Stimulated activated naive CD8-positive, alpha-beta T cell treated with anti-CD3 and anti-CD28 coated beads, Interleukin-15, amount 100 ng/mL, for 72 hours (primary cell): ENCODE measurements around the gene SMURF2.
A peak's percentile ranks its signal among the peaks of the same experiment; 100 is the strongest.

ENCODE experiments used
- ATAC-seq: fragments of 150-1000 bp; cut with Tn5 transposase; 2 replicates; pipeline ENCODE4 v1.10.0; 2021; ENCODE audit warnings: mild to moderate bottlenecking, moderate library complexity
- DNase-seq, 2 donors: peaks; one replicate each; pipeline ENCODE4 v3.0.0; 2021 to 2022
- H3K27ac Mint-ChIP-seq, 2 donors: one replicate each; pipeline ENCODE4 v1.8.0; 2022; ENCODE audit warnings: mild to moderate bottlenecking in 2 of 2, mixed read lengths in 2 of 2, moderate library complexity in 2 of 2
- H3K27me3 Mint-ChIP-seq: one replicate; pipeline ENCODE4 v1.8.0; 2022; ENCODE audit warnings: mixed read lengths
- H3K4me1 Mint-ChIP-seq: one replicate; pipeline ENCODE4 v1.8.0; 2022; ENCODE audit warnings: mild to moderate bottlenecking, mixed read lengths
- H3K4me3 Mint-ChIP-seq, 2 donors: one replicate each; pipeline ENCODE4 v1.8.0; 2022; ENCODE audit warnings: mild to moderate bottlenecking in 2 of 2, mixed read lengths in 2 of 2, moderate library complexity in 1 of 2
- H3K9me3 Mint-ChIP-seq, 2 donors: one replicate each; pipeline ENCODE4 v1.8.0; 2022; ENCODE audit warnings: mixed read lengths in 2 of 2

Gene SMURF2

DNA sequence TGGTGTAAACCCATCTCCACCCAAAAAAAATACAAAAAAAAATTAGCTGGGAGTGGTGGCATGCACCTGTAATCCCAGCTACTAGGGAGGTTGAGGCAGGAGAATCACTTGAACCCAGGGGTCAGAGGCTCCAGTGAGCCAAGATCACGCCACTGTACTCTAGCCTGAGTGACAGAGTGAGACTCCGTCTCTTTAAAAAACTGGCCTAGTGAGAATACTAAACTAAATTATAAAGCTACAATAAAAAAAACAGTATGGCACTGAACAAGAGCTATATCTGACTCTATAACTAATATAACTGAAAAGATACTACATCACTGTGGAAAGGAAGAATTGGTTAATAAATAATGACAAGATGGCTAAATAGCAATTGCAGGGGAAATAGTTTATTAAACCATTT is 6.4 kb downstream of the SMURF2 start:
- DNase-seq = no peak
- no peaks in the 10 kb centered on the region for H3K27me3 Mint-ChIP-seq
- peaks cover 0 to 4% of the 10 kb centered on the region in 2 donors for H3K9me3 Mint-ChIP-seq
- ATAC-seq = no peak
- no peak overlapping the region for H3K4me3 Mint-ChIP-seq
- H3K27ac Mint-ChIP-seq = no peak overlapping the region
- H3K4me1 Mint-ChIP-seq = peaks cover 64% of the 10 kb centered on the region

DNA sequence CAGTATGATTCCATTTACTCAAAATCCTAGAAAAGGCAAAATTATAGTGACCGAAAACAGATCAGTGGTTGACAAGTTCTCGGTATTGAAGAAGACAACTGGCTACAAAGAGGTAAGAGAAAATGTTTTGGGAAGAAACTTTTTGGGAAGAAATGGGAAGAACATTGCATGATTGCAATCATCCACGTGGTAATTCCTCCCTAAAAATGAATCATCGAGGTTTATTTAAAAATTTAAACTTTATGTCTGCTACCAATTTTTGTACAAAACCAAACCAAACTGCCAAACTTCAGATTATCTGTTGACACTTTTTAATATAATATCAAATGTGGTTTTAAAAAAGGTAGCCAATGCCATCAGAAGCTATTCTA is 8.1 kb downstream of the SMURF2 start:
- no peak for DNase-seq
- H3K9me3 Mint-ChIP-seq = peaks cover 0 to 4% of the 10 kb centered on the region in 2 donors
- peaks cover 58% of the 10 kb centered on the region for H3K4me1 Mint-ChIP-seq
- peak overlapping the region in 1 of 2 donors; percentile 91 for H3K27ac Mint-ChIP-seq
- H3K27me3 Mint-ChIP-seq = no peaks in the 10 kb centered on the region
- H3K4me3 Mint-ChIP-seq = peak overlapping the region in 1 of 2 donors; percentile 6
- no peak for ATAC-seq

DNA sequence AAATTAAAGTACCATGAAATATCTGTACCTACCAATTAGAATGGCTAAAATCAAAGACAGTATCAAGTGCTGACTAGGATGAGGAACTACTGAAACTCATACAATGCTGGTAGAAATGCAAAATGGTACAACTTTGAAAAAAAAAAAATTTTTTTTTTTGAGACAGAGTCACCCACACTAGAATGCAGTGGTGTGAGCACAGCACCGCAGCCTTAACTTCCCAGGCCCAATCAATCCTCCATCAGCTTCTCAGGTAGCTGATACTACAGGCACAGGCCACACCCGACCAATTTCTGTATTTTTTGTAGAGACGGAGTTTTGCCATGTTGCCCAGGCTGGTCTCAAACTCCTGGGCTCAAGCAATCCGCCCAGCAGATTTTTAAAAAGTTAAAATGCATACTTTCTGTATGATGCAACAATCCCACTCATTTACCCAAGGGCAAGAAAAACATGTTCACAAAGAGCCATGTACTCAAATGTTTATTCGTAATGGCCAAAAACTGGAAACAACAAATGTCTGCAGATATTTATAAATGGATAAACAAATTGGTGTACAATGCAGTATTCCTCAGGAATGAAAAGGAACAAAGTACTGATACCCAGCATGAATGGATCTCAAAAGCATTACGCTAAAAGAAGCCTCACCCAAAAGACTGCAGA is 8.7 kb downstream of the SMURF2 start:
- peaks cover 59% of the 10 kb centered on the region for H3K4me1 Mint-ChIP-seq
- H3K27me3 Mint-ChIP-seq = no peaks in the 10 kb centered on the region
- H3K4me3 Mint-ChIP-seq = peak overlapping the region in 1 of 2 donors; percentile 6
- H3K27ac Mint-ChIP-seq = peak overlapping the region; percentile 69 to 91
- no peak for ATAC-seq
- H3K9me3 Mint-ChIP-seq = peaks cover 0 to 4% of the 10 kb centered on the region in 2 donors
- no peak for DNase-seq

DNA sequence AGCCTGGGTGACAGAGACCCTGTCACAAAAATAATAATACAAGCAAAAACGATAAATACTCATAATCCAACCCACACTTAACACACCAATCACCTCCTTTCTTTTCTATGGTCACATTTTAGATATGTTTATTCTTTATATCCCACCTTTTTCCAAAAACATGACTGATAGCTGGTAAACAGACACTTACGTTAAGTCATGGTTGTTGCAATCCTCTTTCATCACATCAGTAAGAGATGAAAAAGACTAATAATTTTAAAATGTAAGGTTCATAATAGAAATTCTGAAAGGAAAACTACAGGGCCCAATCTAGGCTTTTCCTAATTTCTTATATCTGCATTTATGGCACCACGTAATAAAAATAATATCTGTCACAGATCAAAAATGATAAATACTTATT is 10.2 kb downstream of the SMURF2 start:
- ATAC-seq (no peak), DNase-seq (no peak)
- Mint-ChIP-seq H3K4me1 (peaks cover 49% of the 10 kb centered on the region), H3K27me3 (no peaks in the 10 kb centered on the region), H3K9me3 (peaks cover 0 to 4% of the 10 kb centered on the region in 2 donors), H3K4me3 (no peak overlapping the region), H3K27ac (no peak overlapping the region)

DNA sequence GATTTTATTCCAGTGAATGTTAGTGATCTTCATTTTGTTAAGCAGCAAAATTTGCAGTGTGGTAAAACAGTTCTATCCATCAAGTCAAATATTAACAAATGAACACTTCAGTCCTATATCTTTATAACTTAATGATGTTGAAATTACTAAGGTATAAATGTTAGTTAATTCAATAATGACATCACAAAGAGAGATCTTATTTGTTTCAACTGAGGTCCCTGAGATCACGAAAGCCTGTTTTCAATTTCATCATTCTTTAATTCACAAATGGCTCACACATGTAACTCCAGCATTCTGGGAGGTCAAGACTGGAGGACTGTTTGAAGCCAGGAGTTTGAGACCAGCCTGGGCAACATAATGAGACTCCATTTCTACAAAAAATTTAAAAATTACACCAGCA is 13.9 kb downstream of the SMURF2 start:
- ATAC-seq = no peak
- H3K4me1 Mint-ChIP-seq = peaks cover 42% of the 10 kb centered on the region
- no peaks in the 10 kb centered on the region for H3K27me3 Mint-ChIP-seq
- no peaks in the 10 kb centered on the region for H3K9me3 Mint-ChIP-seq
- H3K4me3 Mint-ChIP-seq = peak overlapping the region in 1 of 2 donors; percentile 18
- DNase-seq = no peak
- no peak overlapping the region for H3K27ac Mint-ChIP-seq

DNA sequence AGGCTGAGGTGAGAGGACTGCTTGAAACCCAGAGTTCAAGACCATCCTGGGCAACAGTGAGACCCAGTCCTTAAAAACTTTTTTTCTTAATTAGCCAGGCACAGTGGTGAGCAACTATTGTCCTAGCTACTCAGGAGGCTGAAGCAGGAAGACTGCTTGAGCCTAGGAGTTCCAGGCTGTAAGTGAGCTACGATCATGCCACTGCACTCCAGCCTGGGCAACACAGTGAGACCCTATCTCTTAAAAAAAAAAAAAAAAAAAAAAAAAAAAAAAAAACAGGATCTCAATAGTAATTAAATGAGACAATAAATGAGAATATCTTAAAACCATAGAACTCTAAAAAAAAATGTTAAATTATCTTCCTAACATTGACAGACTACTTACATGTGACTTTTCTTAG is 14.3 kb downstream of the SMURF2 start:
- no peaks in the 10 kb centered on the region for H3K9me3 Mint-ChIP-seq
- H3K27ac Mint-ChIP-seq = no peak overlapping the region
- ATAC-seq (no peak), DNase-seq (no peak)
- H3K4me3 Mint-ChIP-seq = no peak overlapping the region
- peaks cover 38% of the 10 kb centered on the region for H3K4me1 Mint-ChIP-seq
- H3K27me3 Mint-ChIP-seq = no peaks in the 10 kb centered on the region

DNA sequence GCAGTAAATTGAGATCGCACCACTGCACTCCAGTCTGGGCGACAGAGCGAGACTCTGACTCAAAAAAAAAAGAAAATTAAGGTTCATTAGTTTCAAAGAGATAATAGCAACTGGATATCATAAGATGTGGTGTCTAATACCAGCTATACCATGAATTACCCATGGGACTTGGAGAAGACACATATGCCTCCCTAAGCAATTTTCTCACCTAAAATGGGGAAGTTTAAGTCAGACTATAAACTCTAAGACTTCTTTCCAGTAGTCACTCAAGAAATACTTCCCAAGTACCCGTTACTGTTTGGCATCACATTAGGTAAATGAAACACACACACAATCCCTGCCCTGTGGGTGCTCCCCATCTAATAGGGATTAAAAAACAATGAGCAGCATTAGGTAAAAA is 22.6 kb downstream of the SMURF2 start:
- DNase-seq = no peak
- H3K4me3 Mint-ChIP-seq = no peak overlapping the region

DNA sequence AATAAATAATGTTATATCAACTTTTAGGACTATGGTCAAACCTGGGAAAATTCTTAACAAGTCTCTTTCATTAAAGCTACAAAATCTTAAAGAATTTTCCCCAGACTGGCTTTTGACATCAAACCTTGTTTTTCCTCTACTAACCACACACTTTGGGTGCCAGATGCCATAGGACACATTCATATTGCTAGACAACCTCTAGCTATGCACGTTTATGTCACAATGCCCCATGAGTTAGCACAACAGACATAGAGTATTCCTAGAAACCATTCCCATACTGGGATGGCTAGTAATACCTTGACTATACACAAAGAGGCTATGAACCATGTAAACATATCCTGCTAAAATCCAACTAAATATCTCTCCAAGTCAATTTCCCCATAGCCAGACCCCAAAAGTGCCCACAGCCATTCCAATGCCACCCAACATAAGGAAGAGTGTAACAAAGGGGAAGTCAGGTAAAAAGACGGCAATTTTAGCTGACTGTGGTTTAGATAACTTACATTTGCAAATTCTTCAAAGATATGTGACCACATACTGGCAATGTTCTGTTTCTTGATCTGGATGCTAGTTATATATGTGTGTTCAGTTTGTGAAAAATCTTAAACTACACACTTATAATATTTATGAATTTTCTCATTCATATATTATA is 23.4 kb downstream of the SMURF2 start:
- Mint-ChIP-seq H3K27me3 (no peaks in the 10 kb centered on the region), H3K9me3 (peaks cover 4 to 7% of the 10 kb centered on the region in 2 donors), H3K27ac (no peak overlapping the region), H3K4me3 (no peak overlapping the region), H3K4me1 (peaks cover 49% of the 10 kb centered on the region)
- ATAC-seq (no peak), DNase-seq (no peak)

More for the DNA sequence above, 22.6 kb downstream of the SMURF2 start:
- no peak for ATAC-seq
- H3K27ac Mint-ChIP-seq = no peak overlapping the region
- peaks cover 41% of the 10 kb centered on the region for H3K4me1 Mint-ChIP-seq
- no peaks in the 10 kb centered on the region for H3K27me3 Mint-ChIP-seq
- H3K9me3 Mint-ChIP-seq = peaks cover 4 to 7% of the 10 kb centered on the region in 2 donors

DNA sequence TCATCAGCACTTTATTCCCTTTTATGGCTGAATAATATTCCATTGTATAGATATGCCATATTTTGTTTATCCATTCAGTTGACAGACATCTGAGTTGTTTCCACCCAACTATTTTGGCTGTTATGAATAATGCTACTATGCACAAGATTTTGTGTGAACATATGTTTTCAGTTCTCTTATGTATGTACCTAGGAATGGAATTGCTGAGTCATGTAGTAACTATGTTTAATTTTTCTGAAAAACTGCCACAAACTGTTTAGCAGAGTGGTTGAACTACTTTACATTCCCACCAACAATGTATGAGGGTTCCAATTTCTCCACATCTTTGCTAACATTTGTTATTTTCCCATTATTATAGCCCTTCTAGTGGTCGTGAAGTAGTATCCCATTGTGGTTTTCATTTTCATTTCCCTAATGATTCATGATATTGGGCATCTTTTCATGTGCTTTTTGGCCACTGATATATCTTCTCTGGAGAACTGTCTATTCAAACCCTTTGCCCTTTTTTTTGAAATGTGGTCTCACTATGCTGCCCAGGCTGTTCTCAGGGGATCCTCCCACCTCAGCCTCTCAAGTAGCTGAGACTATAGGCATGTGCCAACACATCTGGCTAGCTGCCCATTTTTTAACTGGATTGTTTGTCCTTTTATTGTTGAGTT is 26.3 kb downstream of the SMURF2 start:
- peak overlapping the region in 1 of 2 donors; percentile 38 for H3K4me3 Mint-ChIP-seq
- H3K9me3 Mint-ChIP-seq = peaks cover 4 to 7% of the 10 kb centered on the region in 2 donors
- H3K4me1 Mint-ChIP-seq = peaks cover 72% of the 10 kb centered on the region
- ATAC-seq = peak; percentile 87
- peak in 1 of 2 donors; percentile 42 for DNase-seq
- H3K27ac Mint-ChIP-seq = peak overlapping the region; percentile 84 to 95
- no peaks in the 10 kb centered on the region for H3K27me3 Mint-ChIP-seq

DNA sequence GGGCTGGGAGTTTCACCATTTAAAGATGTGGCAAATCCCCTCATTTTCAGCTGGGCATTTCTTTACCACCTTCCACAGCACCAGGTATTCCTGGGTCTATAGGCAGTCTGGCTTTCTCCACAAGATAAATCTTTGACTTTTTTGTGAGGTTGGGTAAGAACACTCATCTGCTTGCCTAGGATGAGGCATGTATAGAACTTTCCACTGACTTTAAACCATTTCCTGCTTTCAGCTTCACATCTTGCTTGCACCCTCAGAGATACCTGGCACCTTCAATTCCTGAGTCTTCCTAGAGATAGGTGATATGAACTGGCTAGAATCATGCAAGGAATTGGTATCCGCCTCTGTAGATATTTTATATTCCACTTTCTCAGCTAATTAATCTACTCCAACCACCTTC is 27.9 kb downstream of the SMURF2 start:
- no peak overlapping the region for H3K27ac Mint-ChIP-seq
- peak; percentile 75 for ATAC-seq

DNA sequence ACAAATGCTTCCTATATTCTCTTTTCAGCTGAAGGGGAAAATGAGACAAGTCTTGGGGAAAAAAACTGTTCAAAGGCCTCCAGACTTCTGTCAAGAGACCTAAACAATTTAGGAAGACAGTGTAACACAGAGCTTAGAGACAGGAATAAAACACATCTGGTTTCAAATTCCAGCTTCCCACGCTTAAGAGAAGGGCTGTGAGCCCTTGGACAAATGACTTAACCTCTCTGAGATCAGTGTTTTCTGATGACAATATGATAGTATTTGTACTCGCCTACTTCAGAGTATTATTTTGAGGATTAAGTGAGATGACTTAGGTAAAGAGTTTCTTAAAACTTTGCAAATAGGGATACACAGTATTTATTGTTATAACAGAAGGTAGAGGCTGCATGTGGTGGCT is 29.5 kb downstream of the SMURF2 start:
- Mint-ChIP-seq H3K27me3 (no peaks in the 10 kb centered on the region), H3K4me1 (peaks cover 85% of the 10 kb centered on the region), H3K9me3 (peaks cover 4 to 7% of the 10 kb centered on the region in 2 donors), H3K27ac (no peak overlapping the region), H3K4me3 (no peak overlapping the region)
- no peak for DNase-seq
- ATAC-seq = no peak

More for the DNA sequence above, 27.9 kb downstream of the SMURF2 start:
- H3K27me3 Mint-ChIP-seq = no peaks in the 10 kb centered on the region
- H3K4me3 Mint-ChIP-seq = peak overlapping the region in 1 of 2 donors; percentile 1
- H3K4me1 Mint-ChIP-seq = peaks cover 81% of the 10 kb centered on the region
- no peak for DNase-seq
- H3K9me3 Mint-ChIP-seq = peaks cover 4 to 7% of the 10 kb centered on the region in 2 donors

DNA sequence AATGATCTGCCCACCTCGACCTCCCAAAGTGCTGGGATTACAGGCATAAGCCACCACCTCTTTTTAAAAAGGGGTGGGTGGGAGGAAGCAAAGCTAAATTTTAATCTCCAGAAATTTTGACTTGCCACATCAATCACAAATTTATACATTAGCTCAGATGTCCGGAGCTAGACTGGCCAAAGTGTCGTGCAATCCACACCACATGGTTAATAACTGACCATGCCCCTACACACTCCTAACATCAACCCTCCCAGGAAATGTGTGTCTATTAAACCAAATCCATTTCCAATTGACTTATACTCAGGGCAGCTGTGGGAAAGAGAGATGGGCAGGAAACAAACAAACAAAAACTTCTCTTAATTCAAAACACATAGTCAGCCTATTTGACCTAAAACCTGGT is 29.9 kb downstream of the SMURF2 start:
- H3K9me3 Mint-ChIP-seq = peaks cover 4 to 7% of the 10 kb centered on the region in 2 donors
- DNase-seq = no peak
- peaks cover 86% of the 10 kb centered on the region for H3K4me1 Mint-ChIP-seq
- peak overlapping the region in 1 of 2 donors; percentile 27 for H3K27ac Mint-ChIP-seq
- H3K4me3 Mint-ChIP-seq = no peak overlapping the region
- no peak for ATAC-seq
- no peaks in the 10 kb centered on the region for H3K27me3 Mint-ChIP-seq

DNA sequence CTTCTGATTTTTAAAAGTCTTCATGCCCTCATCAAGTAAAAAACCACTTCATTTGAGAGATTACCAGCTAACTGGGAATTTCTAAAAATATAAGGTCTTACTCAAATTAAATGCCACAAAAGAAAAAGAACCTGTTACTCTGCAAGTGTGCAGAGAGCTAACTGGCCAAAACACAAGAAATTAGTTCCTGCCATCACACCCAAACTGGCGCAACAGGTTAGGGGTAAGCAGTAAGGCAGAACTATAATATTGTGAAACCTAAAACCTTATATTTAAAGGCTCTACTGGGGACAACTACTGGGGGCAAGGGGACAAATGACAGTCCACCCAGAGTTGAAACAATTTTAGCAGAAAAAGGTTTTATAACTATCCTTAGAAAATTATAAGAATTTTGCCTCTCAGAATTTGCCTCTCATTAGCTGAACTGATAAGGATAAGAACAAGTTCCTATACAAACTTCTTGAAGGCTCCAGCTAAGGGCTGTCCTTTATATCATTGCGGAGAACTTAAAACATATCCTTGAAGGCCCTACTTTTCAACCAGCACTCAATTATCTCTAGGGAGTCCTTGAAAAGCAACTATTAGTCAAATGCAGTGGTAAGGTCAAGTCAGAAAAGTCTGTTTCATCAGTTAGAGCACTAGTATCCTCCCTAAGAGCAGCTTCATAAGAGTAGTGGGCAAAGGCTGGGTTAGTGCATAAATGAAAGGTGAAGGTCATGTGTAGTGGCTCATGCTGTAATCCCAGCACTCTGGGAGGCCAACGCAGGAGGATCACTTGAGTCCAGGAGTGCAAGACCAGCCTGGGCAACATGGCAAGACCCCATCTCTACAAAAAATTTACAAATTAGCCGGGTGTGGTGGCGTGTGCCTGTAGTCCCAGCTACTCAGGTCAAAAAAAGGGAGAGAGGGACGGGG is 31.5 kb downstream of the SMURF2 start:
- Mint-ChIP-seq H3K27ac (no peak overlapping the region), H3K4me1 (peaks cover 83% of the 10 kb centered on the region), H3K27me3 (no peaks in the 10 kb centered on the region), H3K4me3 (peak overlapping the region in 1 of 2 donors; percentile 8), H3K9me3 (peaks cover 4 to 5% of the 10 kb centered on the region in 2 donors)
- no peak for DNase-seq
- no peak for ATAC-seq

DNA sequence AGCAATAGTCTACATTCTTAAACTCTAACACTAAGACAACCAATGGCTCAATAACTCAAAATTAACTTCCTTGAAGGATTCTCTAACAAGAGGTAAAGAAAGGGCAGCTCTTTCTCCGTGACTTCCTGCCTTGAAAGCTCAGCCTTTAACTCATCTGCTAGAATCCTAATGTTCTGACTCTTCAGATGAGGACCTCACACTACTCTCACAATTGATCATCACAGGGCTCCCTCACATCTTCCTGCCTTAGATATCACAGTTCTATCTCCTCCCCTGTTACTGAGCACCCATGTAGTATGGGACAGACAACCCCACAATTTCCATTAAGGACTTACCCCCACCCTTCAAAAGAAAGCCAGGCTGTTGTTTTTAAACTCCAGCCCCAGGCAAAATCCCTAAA is 33.5 kb downstream of the SMURF2 start:
- Mint-ChIP-seq H3K4me3 (peak overlapping the region; percentile 20 to 47), H3K27ac (no peak overlapping the region)
- peak; percentile 98 for ATAC-seq

DNA sequence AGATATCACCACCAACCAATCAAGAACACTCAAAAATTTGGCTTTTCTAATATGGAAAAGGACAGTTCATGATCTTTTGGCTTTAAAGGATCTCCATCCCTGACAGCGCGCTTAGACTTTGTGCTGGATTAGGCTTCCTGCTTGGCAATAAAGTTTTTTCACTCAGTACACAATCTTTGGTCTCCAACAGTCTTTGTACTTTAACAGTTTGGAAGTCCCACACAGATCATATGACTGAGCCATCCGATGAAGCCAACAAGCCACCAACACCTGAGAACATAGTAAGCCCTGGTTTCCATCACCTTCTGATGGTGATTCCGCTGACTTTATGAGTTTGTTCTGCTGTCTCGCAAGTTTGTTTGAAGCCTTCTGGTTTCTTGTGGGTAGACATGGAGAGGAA is 34.3 kb downstream of the SMURF2 start:
- Mint-ChIP-seq H3K4me3 (peak overlapping the region; percentile 34 to 53), H3K4me1 (peaks cover 68% of the 10 kb centered on the region), H3K27me3 (no peaks in the 10 kb centered on the region), H3K27ac (no peak overlapping the region), H3K9me3 (no peaks in the 10 kb centered on the region)
- ATAC-seq = peak; percentile 63
- no peak for DNase-seq

More for the DNA sequence above, 33.5 kb downstream of the SMURF2 start:
- Mint-ChIP-seq H3K4me1 (peaks cover 72% of the 10 kb centered on the region), H3K9me3 (no peaks in the 10 kb centered on the region), H3K27me3 (no peaks in the 10 kb centered on the region)
- DNase-seq = peak; percentile 17 to 24
